Keratinocyte (primary cell): ENCODE data around the gene FEM1A. TPM values are rescaled to one million over a fixed set of nuclear protein-coding genes. Genes with fewer than 3 reads are reported as not detected.

Experiments used
- DNase-seq: peaks from one replicate; pipeline ENCODE4 v3.0.0-alpha.2; 2011; ENCODE audit warnings: low read depth, missing footprints, low spot score
- FAIRE-seq: peaks from 2 replicates; lab custom pipeline; 2011; peaks lifted over from hg19 to GRCh38; lab: Jason Lieb, UNC
- H2AFZ ChIP-seq: 2 replicates; pipeline ENCODE4 v1.6.0; 2012; ENCODE audit warnings: low read length, control low read depth, inconsistent platforms; ENCODE audit not compliant: control insufficient read depth
- H3K27ac ChIP-seq: 2 replicates; pipeline ENCODE4 v1.5.1; 2011; ENCODE audit warnings: low read length; ENCODE audit not compliant: control insufficient read depth, insufficient read depth
- H3K27me3 ChIP-seq: 3 replicates; pipeline ENCODE4 v1.6.0; 2011; ENCODE audit warnings: low read length; ENCODE audit not compliant: control insufficient read depth, insufficient read depth; ENCODE audit errors: extremely low read depth
- H3K36me3 ChIP-seq, 2 experiments: 2 replicates in 1 of 2; 3 replicates in 1 of 2; pipeline ENCODE4 v1.5.1; 2011; ENCODE audit warnings: low read length in 2 of 2, mild to moderate bottlenecking in 1 of 2; ENCODE audit not compliant: control insufficient read depth in 2 of 2, insufficient read depth in 2 of 2; ENCODE audit errors: extremely low read depth in 1 of 2
- H3K4me1 ChIP-seq: 3 replicates; pipeline ENCODE4 v1.5.1; 2011; ENCODE audit warnings: low read length; ENCODE audit not compliant: control insufficient read depth, insufficient read depth; ENCODE audit errors: extremely low read depth
- H3K4me2 ChIP-seq: 3 replicates; pipeline ENCODE4 v1.6.0; 2011; ENCODE audit warnings: low read depth, low read length; ENCODE audit not compliant: control insufficient read depth, insufficient read depth; ENCODE audit errors: extremely low read depth
- H3K4me3 ChIP-seq, 3 experiments: fragments of 200-600 bp in 1 of 3; sonication (generic) in 1 of 3; 2 replicates in 2 of 3; 3 replicates in 1 of 3; pipeline ENCODE4 v1.5.1; 2011 to 2016; ENCODE audit warnings: low read length in 3 of 3, mild to moderate bottlenecking in 3 of 3, control low read depth in 2 of 3, inconsistent platforms in 1 of 3, low read depth in 1 of 3, mixed read lengths in 1 of 3, mixed run types in 1 of 3, moderate library complexity in 1 of 3; ENCODE audit not compliant: control insufficient read depth in 2 of 3, insufficient read depth in 2 of 3; ENCODE audit errors: extremely low read depth in 1 of 3
- H3K79me2 ChIP-seq: 2 replicates; pipeline ENCODE4 v1.6.0; 2012; ENCODE audit warnings: low read length; ENCODE audit not compliant: control insufficient read depth, insufficient read depth
- H3K9ac ChIP-seq: 3 replicates; pipeline ENCODE4 v1.6.0; 2011; ENCODE audit warnings: low read length; ENCODE audit not compliant: control insufficient read depth, insufficient read depth; ENCODE audit errors: extremely low read depth
- H3K9me1 ChIP-seq: 3 replicates; pipeline ENCODE4 v1.6.0; 2011; ENCODE audit warnings: low read length; ENCODE audit not compliant: control insufficient read depth, insufficient read depth; ENCODE audit errors: extremely low read depth
- H3K9me3 ChIP-seq: 2 replicates; pipeline ENCODE4 v1.5.1; 2012; ENCODE audit warnings: low read depth, low read length; ENCODE audit not compliant: control insufficient read depth
- H4K20me1 ChIP-seq: 3 replicates; pipeline ENCODE4 v1.6.0; 2011; ENCODE audit warnings: low read length; ENCODE audit not compliant: control insufficient read depth, insufficient read depth; ENCODE audit errors: extremely low read depth
- CTCF ChIP-seq, 3 experiments: IDR thresholded peaks in 1 of 3; conservative IDR thresholded peaks in 1 of 3; optimal IDR thresholded peaks in 1 of 3; 2 replicates in 2 of 3; 3 replicates in 1 of 3; pipeline versions ENCODE3 to v1.5.1; 2011; ENCODE audit warnings: low read length in 3 of 3, mild to moderate bottlenecking in 3 of 3, moderate library complexity in 2 of 3, control low read depth in 1 of 3, inconsistent platforms in 1 of 3; ENCODE audit not compliant: insufficient read depth in 2 of 3; ENCODE audit errors: extremely low read depth in 1 of 3
- EZH2 ChIP-seq: IDR thresholded peaks from one replicate; pipeline ENCODE4 v1.6.1; 2012; ENCODE audit warnings: inconsistent platforms, mild to moderate bottlenecking, low read length, moderate library complexity
- dilution Hi-C: fragments of 300-500 bp; cut with MboI; formaldehyde crosslinking; loops from one replicate; pipeline ENCODE4 v1.7.0; 2020; ENCODE audit warnings: low sequenced_read_pairs; ENCODE audit not compliant: extremely low pct_ligation_motif_present
- polyA plus RNA-seq, 5 experiments: library from polyadenylated mRNA; depleted of rRNA in 3 of 5; stranded (reverse) in 3 of 5; stranded (forward) in 1 of 5; unstranded in 1 of 5; fragments of >200 nt; gene quantifications; 1 replicate in 1 of 5; 2 replicates in 3 of 5; 3 replicates in 1 of 5; pipeline versions ENCODE4 v1.2.1 to v1.2.3, GENCODE V29; 2011 to 2012; ENCODE audit warnings: missing spikeins in 2 of 5, low read depth in 1 of 5, low replicate concordance in 1 of 5
- small RNA-seq, 3 experiments: library from RNA; depleted of rRNA; stranded (forward); fragments of <200 nt; gene quantifications; one replicate each; pipeline ENCODE3, GENCODE V24; 2012; ENCODE audit warnings: low read depth in 3 of 3, low replicate concordance in 1 of 3; ENCODE audit not compliant: insufficient read length in 3 of 3

Gene FEM1A
- polyA plus RNA-seq, 1 donor (not counting 4 experiments of a cell fraction or from before 2014, with no cell fraction given): 3.5 TPM

- dilution Hi-C loops: no loop called here
- Histone ChIP-seq H3K9me3 (no peaks in the 10 kb centered on the region), H3K4me3 (no peak overlapping the region), H3K27me3 (no peaks in the 10 kb centered on the region), H3K27ac (no peak overlapping the region), H3K9me1 (no peaks in the 10 kb centered on the region), H3K4me1 (no peaks in the 10 kb centered on the region), H2AFZ (no peak overlapping the region), H3K79me2 (no peaks in the 10 kb centered on the region), H3K4me2 (no peak overlapping the region), H3K9ac (no peak overlapping the region), H3K36me3 (peaks cover 18 to 36% of the 10 kb centered on the region in 2 experiments), H4K20me1 (no peaks in the 10 kb centered on the region)
- no peak for DNase-seq
- TF ChIP-seq EZH2 (no peak), CTCF (optimal IDR thresholded peaks at IDR 0.05 in 1 of 3, IDR thresholded peaks at IDR 0.05 in 1 of 3, conservative IDR thresholded peaks at IDR 0.05 in 1 of 3; ENCODE audit: extremely low read depth in 1 of 3, insufficient read depth in 2 of 3, low read length in 3 of 3) (no peak)
- no peak for FAIRE-seq
Observed at GRCh38 chr19:4847190-4847973, 55.8 kb downstream of the FEM1A start.

- Histone ChIP-seq H3K4me1 (no peaks in the 10 kb centered on the region), H3K9ac (no peak overlapping the region), H2AFZ (no peak overlapping the region), H3K9me1 (no peaks in the 10 kb centered on the region), H4K20me1 (no peaks in the 10 kb centered on the region), H3K4me3 (no peak overlapping the region), H3K36me3 (peaks cover 18 to 40% of the 10 kb centered on the region in 2 experiments), H3K79me2 (no peaks in the 10 kb centered on the region), H3K27ac (no peak overlapping the region), H3K27me3 (no peaks in the 10 kb centered on the region), H3K9me3 (no peaks in the 10 kb centered on the region), H3K4me2 (no peak overlapping the region)
- FAIRE-seq (no peak), DNase-seq (no peak)
- dilution Hi-C loops: no loop called here
- TF ChIP-seq CTCF (optimal IDR thresholded peaks at IDR 0.05 in 1 of 3, IDR thresholded peaks at IDR 0.05 in 1 of 3, conservative IDR thresholded peaks at IDR 0.05 in 1 of 3; ENCODE audit: extremely low read depth in 1 of 3, insufficient read depth in 2 of 3, low read length in 3 of 3): no peak
- no peak for TF ChIP-seq EZH2
Observed at GRCh38 chr19:4849019-4849418, 57.5 kb downstream of the FEM1A start.

Small RNA genes lying within 50 kb of the gene (small RNA-seq; reads per million reads assigned to genes)
- gene MIR7-3: 0.07 to 1.0 (median 0.33) reads per million in 3 experiments

Other genes starting within 250 kb of the FEM1A start
- 0.41 to 1.1 TPM (median 1.1 TPM) in 3 replicates for gene SEMA6B, start 232.1 kb upstream of the FEM1A start, polyA plus RNA-seq
- 2.5 to 5.1 TPM (median 4.7 TPM) in 3 replicates for gene TNFAIP8L1, start 152.2 kb upstream of the FEM1A start, polyA plus RNA-seq
- 80.3 to 141 TPM (median 85.9 TPM) in 3 replicates for gene MYDGF, start 121.4 kb upstream of the FEM1A start, polyA plus RNA-seq
- 17.1 to 23.3 TPM (median 19.2 TPM) in 3 replicates for gene DPP9, start 67.9 kb upstream of the FEM1A start, polyA plus RNA-seq
- gene TICAM1, start 40.0 kb downstream of the FEM1A start, polyA plus RNA-seq: 2.1 to 2.5 TPM (median 2.2 TPM) in 3 replicates
- gene PLIN3, start 75.9 kb downstream of the FEM1A start, polyA plus RNA-seq: 70.7 to 107 TPM (median 87.3 TPM) in 3 replicates
- gene ARRDC5, start 111.2 kb downstream of the FEM1A start, polyA plus RNA-seq: not detected in 3 replicates
- gene UHRF1, start 117.8 kb downstream of the FEM1A start, polyA plus RNA-seq: 3.2 to 16.3 TPM (median 9.7 TPM) in 3 replicates
- 6.0 to 8.9 TPM (median 6.2 TPM) in 3 replicates for gene KDM4B, start 177.4 kb downstream of the FEM1A start, polyA plus RNA-seq